HEK293 (cell line): ENCODE results near the gene CAPRIN1.

Experiments
- CTCF ChIA-PET: fragments of 350-600 bp; formaldehyde crosslinking; extraction: SDS; loops from one replicate; lab custom pipeline; 2021; ENCODE audit warnings: antibody characterized with exemption; lab: Yijun Ruan, JAX
- POLR2A ChIA-PET: fragments of 300-600 bp; formaldehyde crosslinking; extraction: SDS; loops from one replicate; lab custom pipeline; 2020; ENCODE audit warnings: antibody characterized with exemption, inconsistent platforms; lab: Yijun Ruan, JAX
- H3K27ac ChIP-seq: fragments of 200-500 bp; sonication (Bioruptor generic); 2 replicates; pipeline ENCODE4 v1.5.1; 2014; ENCODE audit warnings: low read depth, low read length, control low read depth, inconsistent platforms; ENCODE audit errors: extremely low read depth
- H3K36me3 ChIP-seq, 2 experiments: fragments of 200-500 bp in 1 of 2; sonication (Bioruptor generic) in 1 of 2; 1 replicate in 1 of 2; 2 replicates in 1 of 2; pipeline ENCODE4 v1.5.1; 2014 to 2017; ENCODE audit warnings: inconsistent platforms in 2 of 2, low read length in 2 of 2; ENCODE audit not compliant: control insufficient read depth in 2 of 2, insufficient read depth in 1 of 2
- H3K4me1 ChIP-seq: fragments of 200-500 bp; sonication (Bioruptor generic); 2 replicates; pipeline ENCODE4 v1.5.1; 2014; ENCODE audit warnings: mild to moderate bottlenecking, low read length, inconsistent platforms; ENCODE audit not compliant: control insufficient read depth, insufficient read depth
- H3K4me3 ChIP-seq: 2 replicates; pipeline ENCODE4 v1.5.1; 2011; ENCODE audit warnings: low read depth, mild to moderate bottlenecking, control low read depth, low read length, moderate library complexity
- H3K9me3 ChIP-seq: fragments of 200-500 bp; sonication (Bioruptor generic); 2 replicates; pipeline ENCODE4 v1.5.1; 2014; ENCODE audit warnings: low read depth, low read length, inconsistent platforms; ENCODE audit not compliant: control insufficient read depth, insufficient read depth
- AEBP2 ChIP-seq: fragments of 450-650 bp; formaldehyde crosslinking; IDR thresholded peaks from 2 replicates; pipeline ENCODE4 v1.5.1; 2016; ENCODE audit warnings: missing biosample characterization, missing genetic modification characterization, borderline replicate concordance
- BCL11A ChIP-seq: fragments of 450-650 bp; formaldehyde crosslinking; IDR thresholded peaks from 2 replicates; pipeline ENCODE4 v1.5.1; 2016; ENCODE audit warnings: low read depth, missing biosample characterization, missing genetic modification characterization
- KLF1 ChIP-seq: fragments of 450-650 bp; formaldehyde crosslinking; IDR thresholded peaks from 2 replicates; pipeline ENCODE4 v1.5.1; 2016; ENCODE audit warnings: missing biosample characterization, missing genetic modification characterization
- KLF16 ChIP-seq: fragments of 450-650 bp; formaldehyde crosslinking; IDR thresholded peaks from 2 replicates; pipeline ENCODE4 v1.5.1; 2017; ENCODE audit warnings: missing biosample characterization, missing genetic modification characterization
- KLF7 ChIP-seq: fragments of 450-650 bp; formaldehyde crosslinking; IDR thresholded peaks from 2 replicates; pipeline ENCODE4 v1.5.1; 2016; ENCODE audit warnings: missing biosample characterization, missing genetic modification characterization, borderline replicate concordance
- PATZ1 ChIP-seq: fragments of 450-650 bp; formaldehyde crosslinking; IDR thresholded peaks from 2 replicates; pipeline ENCODE4 v1.5.1; 2016; ENCODE audit warnings: missing biosample characterization, missing genetic modification characterization
- REST ChIP-seq: fragments of 450-650 bp; formaldehyde crosslinking; IDR thresholded peaks from 2 replicates; pipeline ENCODE4 v1.5.1; 2016; ENCODE audit warnings: missing biosample characterization, missing genetic modification characterization
- SETDB1 ChIP-seq: IDR thresholded peaks from one replicate; pipeline ENCODE4 v1.6.1; 2017; ENCODE audit warnings: mild to moderate bottlenecking, low read length, moderate library complexity, mixed read lengths; ENCODE audit not compliant: insufficient read length
- ZBTB11 ChIP-seq: fragments of 450-650 bp; formaldehyde crosslinking; conservative IDR thresholded peaks from 2 replicates; pipeline ENCODE4 v1.5.1; 2016; ENCODE audit warnings: low read depth, missing biosample characterization, missing genetic modification characterization
- ZNF148 ChIP-seq: fragments of 450-650 bp; formaldehyde crosslinking; IDR thresholded peaks from 2 replicates; pipeline ENCODE4 v1.5.0; 2017; ENCODE audit warnings: missing biosample characterization, missing genetic modification characterization, borderline replicate concordance
- ZNF155 ChIP-seq: fragments of 450-650 bp; formaldehyde crosslinking; IDR thresholded peaks from 2 replicates; pipeline ENCODE4 v1.5.1; 2016; ENCODE audit warnings: missing biosample characterization, missing genetic modification characterization
- ZNF175 ChIP-seq: fragments of 450-650 bp; formaldehyde crosslinking; IDR thresholded peaks from 2 replicates; pipeline ENCODE4 v1.5.1; 2016; ENCODE audit warnings: missing biosample characterization, missing genetic modification characterization
- ZNF223 ChIP-seq: fragments of 450-650 bp; formaldehyde crosslinking; IDR thresholded peaks from 2 replicates; pipeline ENCODE4 v1.5.1; 2016; ENCODE audit warnings: missing biosample characterization, missing genetic modification characterization
- ZNF23 ChIP-seq: fragments of 450-650 bp; formaldehyde crosslinking; IDR thresholded peaks from 2 replicates; pipeline ENCODE4 v1.5.1; 2016; ENCODE audit warnings: missing biosample characterization, missing genetic modification characterization, borderline replicate concordance
- ZNF311 ChIP-seq: fragments of 450-650 bp; formaldehyde crosslinking; IDR thresholded peaks from 2 replicates; pipeline ENCODE4 v1.5.1; 2017; ENCODE audit warnings: missing biosample characterization, missing genetic modification characterization, borderline replicate concordance
- ZNF514 ChIP-seq: fragments of 450-650 bp; formaldehyde crosslinking; IDR thresholded peaks from 2 replicates; pipeline ENCODE4 v1.5.1; 2016; ENCODE audit warnings: missing biosample characterization, missing genetic modification characterization
- ZNF600 ChIP-seq: fragments of 450-650 bp; formaldehyde crosslinking; IDR thresholded peaks from 2 replicates; pipeline ENCODE4 v1.5.1; 2016; ENCODE audit warnings: missing biosample characterization, missing genetic modification characterization
- ZNF658 ChIP-seq: fragments of 450-650 bp; formaldehyde crosslinking; IDR thresholded peaks from 2 replicates; pipeline ENCODE4; 2016; ENCODE audit warnings: missing biosample characterization, missing genetic modification characterization
- ZNF701 ChIP-seq: fragments of 450-650 bp; formaldehyde crosslinking; IDR thresholded peaks from 2 replicates; pipeline ENCODE4 v1.5.1; 2016; ENCODE audit warnings: missing biosample characterization, missing genetic modification characterization

CAPRIN1 gene

GRCh38 chr11:34034053-34034452 is 17.5 kb upstream of the CAPRIN1 start:
- no peak for TF ChIP-seq ZNF658 (tag by site-specific recombination)
- TF ChIP-seq ZNF155, result no peak
- TF ChIP-seq KLF1 (tag by site-specific recombination), result peak; percentile 45; the same call in 1 of the 2 replicates
- no peak for TF ChIP-seq AEBP2
- no peak for TF ChIP-seq ZNF701
- TF ChIP-seq SETDB1, result no peak
- TF ChIP-seq REST, result no peak
- ChIA-PET CTCF (interaction anchor here (0.7 kb wide), 1 partner anchor 46 kb away, joined by 5 read pairs; no protein-coding TSS in a partner anchor), POLR2A (no interaction called here)
- Histone ChIP-seq H3K27ac (no peak overlapping the region), H3K36me3 (no peaks in the 10 kb centered on the region), H3K4me3 (no peak overlapping the region), H3K9me3 (no peaks in the 10 kb centered on the region), H3K4me1 (no peaks in the 10 kb centered on the region)

GRCh38 chr11:34036456-34036855 is 15.1 kb upstream of the CAPRIN1 start:
- ChIA-PET POLR2A (no interaction called here), CTCF (interaction anchor here (0.5 kb wide), 1 partner anchor 73 kb away, joined by 3 read pairs; no protein-coding TSS in a partner anchor)
- TF ChIP-seq ZNF600 (tag by site-specific recombination) (no peak), ZNF175 (no peak)

GRCh38 chr11:34037016-34037415 is 14.5 kb upstream of the CAPRIN1 start:
- Histone ChIP-seq H3K9me3 (no peaks in the 10 kb centered on the region), H3K36me3 (no peaks in the 10 kb centered on the region), H3K27ac (no peak overlapping the region), H3K4me1 (no peaks in the 10 kb centered on the region), H3K4me3 (no peak overlapping the region)
- POLR2A ChIA-PET, result no interaction called here
- CTCF ChIA-PET, result interaction anchor here (0.5 kb wide), 1 partner anchor 72 kb away, joined by 3 read pairs; no protein-coding TSS in a partner anchor
- no peak for TF ChIP-seq PATZ1 (tag by site-specific recombination)
- no peak for TF ChIP-seq ZNF658 (tag by site-specific recombination)
- TF ChIP-seq KLF16 (tag by site-specific recombination), result no peak
- no peak for TF ChIP-seq ZBTB11 (tag by site-specific recombination)
- no peak for TF ChIP-seq ZNF311 (tag by site-specific recombination)
- TF ChIP-seq ZNF23 (tag by site-specific recombination), result no peak
- TF ChIP-seq KLF7 (tag by site-specific recombination), result no peak
- TF ChIP-seq ZNF148 (tag by site-specific recombination), result no peak
- no peak for TF ChIP-seq ZNF223 (tag by site-specific recombination)
- TF ChIP-seq BCL11A (tag by site-specific recombination), result no peak
- no peak for TF ChIP-seq ZNF514 (tag by site-specific recombination)

More at GRCh38 chr11:34036456-34036855, 15.1 kb upstream of the CAPRIN1 start:
- Histone ChIP-seq H3K4me1 (no peaks in the 10 kb centered on the region), H3K36me3 (no peaks in the 10 kb centered on the region), H3K27ac (no peak overlapping the region), H3K4me3 (no peak overlapping the region), H3K9me3 (no peaks in the 10 kb centered on the region)
